Measurements from ENCODE around the gene OTULIN. TPM values are rescaled to one million over a fixed set of nuclear protein-coding genes. Genes with fewer than 3 reads are reported as not detected.

The OTULIN gene
- 10 to 100 TPM; 82.7 to 86.6 TPM for total RNA-seq

DNA sequence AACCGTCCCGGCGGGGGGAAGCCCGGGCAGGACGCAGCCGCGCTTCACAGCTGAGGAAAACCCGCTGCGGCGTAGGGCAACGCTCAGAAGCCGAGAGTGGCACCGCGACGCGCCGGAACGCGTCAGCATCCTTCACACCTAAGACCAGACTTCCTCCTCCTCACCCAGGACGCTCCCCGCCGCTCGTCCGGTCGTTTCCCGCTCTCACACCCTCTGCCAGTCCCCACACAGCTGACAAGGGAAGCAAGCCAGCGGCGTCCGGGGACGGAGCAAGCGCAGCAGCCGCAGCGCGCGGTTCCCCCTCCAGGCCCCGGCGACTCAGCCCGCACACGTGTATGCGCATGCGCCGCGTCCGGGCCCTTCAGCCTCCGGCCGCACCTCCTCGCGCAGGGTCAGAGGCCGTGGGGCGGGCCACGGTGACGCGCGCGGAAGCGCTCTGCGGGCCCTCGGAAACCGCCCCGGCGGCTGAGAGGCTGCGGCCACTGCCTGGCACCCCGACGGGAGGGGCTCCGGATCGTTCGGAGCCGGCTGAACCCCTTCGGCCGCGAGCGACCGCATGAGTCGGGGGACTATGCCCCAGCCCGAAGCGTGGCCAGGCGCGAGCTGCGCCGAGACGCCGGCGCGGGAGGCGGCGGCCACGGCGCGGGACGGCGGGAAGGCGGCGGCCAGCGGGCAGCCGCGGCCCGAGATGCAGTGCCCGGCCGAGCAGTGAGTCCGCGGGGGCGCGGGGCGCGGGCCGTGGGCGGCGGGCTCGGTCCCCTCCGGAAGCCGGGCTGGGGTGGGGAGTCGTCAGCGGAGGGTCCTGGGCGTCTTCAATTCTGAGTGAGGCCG, at the start of gene OTULIN:
Gene OTULIN, plus strand, starts transcription at position 449 of the 831 bp plus-strand sequence. Its CDS starts 108 bp downstream, at position 557.
- Mint-ChIP-seq H3K9me3 (peaks cover 3% of the 10 kb centered on the region), H3K4me3 (peak within 1 kb of the TSS; percentile 96), H3K4me1 (peaks cover 58% of the 10 kb centered on the region), H3K27me3 (no peaks in the 10 kb centered on the region), H3K27ac (peak within 1 kb of the TSS; percentile 99), H3K36me3 (peaks cover 28% of the 10 kb centered on the region)
- POLR2A ChIA-PET, result interaction anchor here (0.6 to 1.4 kb wide), 4 partner anchors 9 to 299 kb away, joined by 3 read pairs; no protein-coding TSS in a partner anchor
- peak; percentile 91 for DNase-seq
- peak; percentile 81 for ATAC-seq (ENCODE audit: low read depth)

DNA sequence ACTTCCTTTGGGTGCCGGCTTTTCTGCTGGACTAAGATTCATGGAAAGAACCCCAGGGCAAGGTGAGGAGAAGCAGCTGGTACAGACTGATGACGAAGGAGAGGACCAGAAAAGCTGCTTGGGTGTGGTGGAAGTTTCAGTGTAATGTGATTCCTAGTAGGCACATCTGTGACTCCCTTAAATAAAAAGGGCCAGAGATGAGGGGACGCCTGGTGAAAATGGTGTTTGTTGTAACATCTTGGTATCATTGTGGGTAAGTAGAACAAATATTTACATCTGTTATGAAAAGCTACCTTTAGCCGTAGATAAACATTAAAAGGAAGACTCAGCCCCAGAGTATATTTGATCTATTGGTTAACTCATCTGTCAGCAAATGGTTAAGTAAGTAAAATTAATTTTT, 49.2 kb upstream of the OTULIN start:
- Mint-ChIP-seq H3K4me1 (peaks cover 5% of the 10 kb centered on the region), H3K9me3 (no peaks in the 10 kb centered on the region), H3K27me3 (no peaks in the 10 kb centered on the region), H3K36me3 (peaks cover 70% of the 10 kb centered on the region), H3K27ac (no peak overlapping the region), H3K4me3 (no peak overlapping the region)
- ATAC-seq (ENCODE audit: low read depth), result no peak
- POLR2A ChIA-PET, result no interaction called here
- DNase-seq, result no peak

DNA sequence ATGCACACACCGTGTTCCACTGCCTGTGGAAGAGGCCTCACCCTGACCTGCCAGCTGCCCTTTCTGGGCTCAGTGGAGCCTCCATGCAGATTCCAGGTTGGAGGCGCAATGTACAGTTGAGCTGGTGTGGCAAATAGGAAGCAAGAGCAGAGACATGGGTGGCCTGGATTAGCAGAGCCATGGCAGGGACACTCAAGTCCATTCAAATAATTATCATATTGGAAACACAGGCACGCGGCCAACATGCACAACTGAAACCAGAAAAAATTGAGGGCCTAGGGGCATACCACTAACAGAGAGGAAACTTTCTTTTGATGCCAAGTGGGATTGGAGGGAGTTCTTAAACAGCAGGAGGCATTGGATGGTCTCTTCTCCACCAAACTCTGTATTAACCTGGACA, 47.1 kb upstream of the OTULIN start:
- no peak overlapping the region for H3K27ac Mint-ChIP-seq
- no peak for DNase-seq
- no peak overlapping the region for H3K4me3 Mint-ChIP-seq
- peaks cover 3% of the 10 kb centered on the region for H3K9me3 Mint-ChIP-seq
- POLR2A ChIA-PET, result no interaction called here
- no peak for ATAC-seq (ENCODE audit: low read depth)
- H3K36me3 Mint-ChIP-seq, result peaks cover 78% of the 10 kb centered on the region
- peaks cover 3% of the 10 kb centered on the region for H3K4me1 Mint-ChIP-seq
- H3K27me3 Mint-ChIP-seq, result no peaks in the 10 kb centered on the region

DNA sequence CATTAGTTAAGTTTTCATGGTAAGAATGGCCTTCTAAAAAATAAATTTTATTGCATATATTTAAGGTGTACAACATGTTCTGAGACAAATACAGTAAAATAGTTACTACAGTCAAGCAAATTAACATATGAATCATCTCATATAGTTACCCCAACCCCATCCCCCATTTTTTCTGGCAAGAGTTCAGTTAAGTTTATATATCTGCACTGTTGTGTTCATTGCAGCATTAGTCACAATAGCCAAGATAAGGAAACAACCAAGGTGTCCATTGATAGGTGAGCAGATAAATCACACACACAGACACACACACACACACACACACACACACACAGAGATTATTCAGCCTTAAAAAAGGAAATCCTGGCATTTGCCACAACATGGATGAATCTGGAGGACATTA, 37.2 kb upstream of the OTULIN start:
- ATAC-seq (ENCODE audit: low read depth), result no peak
- Mint-ChIP-seq H3K27me3 (no peaks in the 10 kb centered on the region), H3K36me3 (peaks cover 13% of the 10 kb centered on the region), H3K4me3 (no peak overlapping the region), H3K27ac (no peak overlapping the region), H3K9me3 (peaks cover 2% of the 10 kb centered on the region), H3K4me1 (no peaks in the 10 kb centered on the region)
- no peak for DNase-seq
- POLR2A ChIA-PET, result no interaction called here

DNA sequence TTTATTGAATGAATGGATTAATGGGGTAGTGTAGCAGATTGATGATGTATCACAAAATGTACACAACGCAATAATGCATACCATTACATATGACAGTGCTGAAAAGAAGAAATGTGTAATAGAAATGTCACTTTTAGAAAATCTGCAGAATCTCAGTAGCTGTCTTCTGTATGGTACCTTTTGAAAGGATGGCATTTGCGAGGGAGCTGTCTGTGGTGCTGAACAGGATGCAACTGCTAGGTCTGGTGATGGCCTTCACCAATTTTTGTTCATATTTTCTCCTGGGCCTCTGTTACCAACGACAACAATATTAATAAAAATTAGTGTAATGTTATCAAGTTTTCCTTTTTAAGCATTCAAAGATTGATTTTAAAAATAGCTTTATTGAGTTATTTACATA, 36.2 kb upstream of the OTULIN start:
- peak; percentile 76 for ATAC-seq (ENCODE audit: low read depth)
- H3K4me3 Mint-ChIP-seq, result no peak overlapping the region
- H3K27me3 Mint-ChIP-seq, result no peaks in the 10 kb centered on the region

DNA sequence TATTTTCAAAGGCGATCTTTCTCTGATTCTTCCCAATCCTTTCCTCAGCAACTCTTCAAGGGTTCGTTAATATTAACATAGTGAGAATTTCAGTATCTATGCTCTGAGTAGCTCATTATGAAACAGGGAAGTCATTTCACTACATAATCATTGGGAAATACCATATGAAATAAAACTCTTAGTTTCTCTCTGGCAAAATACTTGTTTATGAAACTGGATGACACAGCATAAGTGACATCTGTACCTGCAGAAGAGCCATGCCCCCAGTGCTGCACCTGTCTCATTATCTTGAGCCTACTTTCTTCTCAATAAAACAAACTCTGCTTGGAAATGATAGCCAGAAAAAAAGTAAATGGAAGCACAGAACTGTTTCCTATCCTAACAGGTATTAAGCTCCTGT, 33.8 kb upstream of the OTULIN start:
- no peak overlapping the region for H3K4me3 Mint-ChIP-seq

More for the DNA sequence above, 36.2 kb upstream of the OTULIN start:
- DNase-seq, result peak; percentile 65
- H3K4me1 Mint-ChIP-seq, result no peaks in the 10 kb centered on the region
- H3K27ac Mint-ChIP-seq, result no peak overlapping the region
- peaks cover 12% of the 10 kb centered on the region for H3K36me3 Mint-ChIP-seq
- peaks cover 2% of the 10 kb centered on the region for H3K9me3 Mint-ChIP-seq
- POLR2A ChIA-PET, result interaction anchor here (1.2 to 1.3 kb wide), 2 partner anchors 35 to 46 kb away, joined by 3 to 9 read pairs; partner anchors contain the start of gene OTULINL

DNA sequence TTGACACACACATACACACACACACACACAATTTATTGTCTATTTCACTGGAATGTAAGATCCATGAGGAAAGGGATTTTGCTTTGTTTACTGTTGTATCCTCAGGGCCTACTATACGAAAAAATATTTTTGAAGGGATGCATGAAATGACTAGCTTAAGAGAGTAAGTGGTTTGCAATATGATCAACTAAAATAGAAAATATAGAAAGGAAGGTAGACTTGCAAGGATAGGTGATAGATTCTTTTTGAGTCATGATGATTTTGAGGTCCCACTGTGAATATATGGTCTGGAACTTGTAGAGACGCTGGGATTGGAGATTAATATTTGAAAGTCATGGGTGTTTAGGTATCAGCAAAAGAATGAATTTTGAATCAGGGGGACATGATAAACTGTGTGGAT, 28.9 kb upstream of the OTULIN start:
- peaks cover 11% of the 10 kb centered on the region for H3K27me3 Mint-ChIP-seq
- POLR2A ChIA-PET, result interaction anchor here (0.6 kb wide), 1 partner anchor 91 kb away, joined by 3 read pairs; no protein-coding TSS in a partner anchor

More for the DNA sequence above, 33.8 kb upstream of the OTULIN start:
- Mint-ChIP-seq H3K36me3 (peaks cover 6% of the 10 kb centered on the region), H3K27ac (no peak overlapping the region), H3K9me3 (peaks cover 2% of the 10 kb centered on the region), H3K27me3 (no peaks in the 10 kb centered on the region), H3K4me1 (no peaks in the 10 kb centered on the region)
- no peak for DNase-seq
- POLR2A ChIA-PET, result interaction anchor here (1.0 kb wide), 1 partner anchor 48 kb away, joined by 3 read pairs; no protein-coding TSS in a partner anchor
- no peak for ATAC-seq (ENCODE audit: low read depth)

DNA sequence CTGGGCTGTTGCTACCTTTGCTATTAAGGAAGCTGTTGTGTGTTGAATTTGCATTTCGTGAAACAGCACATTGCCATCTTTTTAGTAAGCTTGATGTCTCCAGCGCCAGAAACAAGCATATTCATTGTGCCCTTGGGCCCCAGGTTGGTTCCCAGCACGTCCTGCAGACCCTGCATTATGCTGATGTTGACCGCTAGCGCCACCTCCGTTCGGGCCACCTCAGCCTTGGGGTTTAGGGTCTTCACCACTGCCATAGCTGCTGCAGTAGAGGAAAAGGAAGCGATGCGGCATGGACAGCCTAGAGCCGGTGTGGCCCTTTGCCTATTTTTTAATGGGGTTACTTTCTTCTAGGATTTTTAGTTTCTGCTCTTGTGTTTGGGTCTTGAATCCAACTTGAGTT, 23.8 kb upstream of the OTULIN start:
- H3K9me3 Mint-ChIP-seq, result peaks cover 2% of the 10 kb centered on the region
- H3K36me3 Mint-ChIP-seq, result no peaks in the 10 kb centered on the region
- POLR2A ChIA-PET, result no interaction called here
- no peaks in the 10 kb centered on the region for H3K4me1 Mint-ChIP-seq
- ATAC-seq (ENCODE audit: low read depth), result no peak
- DNase-seq, result no peak
- peaks cover 23% of the 10 kb centered on the region for H3K27me3 Mint-ChIP-seq
- no peak overlapping the region for H3K4me3 Mint-ChIP-seq
- no peak overlapping the region for H3K27ac Mint-ChIP-seq

More for the DNA sequence above, 28.9 kb upstream of the OTULIN start:
- peaks cover 1% of the 10 kb centered on the region for H3K9me3 Mint-ChIP-seq
- DNase-seq (no peak), ATAC-seq (ENCODE audit: low read depth) (no peak)
- H3K4me1 Mint-ChIP-seq, result no peaks in the 10 kb centered on the region
- no peak overlapping the region for H3K4me3 Mint-ChIP-seq
- H3K36me3 Mint-ChIP-seq, result no peaks in the 10 kb centered on the region
- no peak overlapping the region for H3K27ac Mint-ChIP-seq

DNA sequence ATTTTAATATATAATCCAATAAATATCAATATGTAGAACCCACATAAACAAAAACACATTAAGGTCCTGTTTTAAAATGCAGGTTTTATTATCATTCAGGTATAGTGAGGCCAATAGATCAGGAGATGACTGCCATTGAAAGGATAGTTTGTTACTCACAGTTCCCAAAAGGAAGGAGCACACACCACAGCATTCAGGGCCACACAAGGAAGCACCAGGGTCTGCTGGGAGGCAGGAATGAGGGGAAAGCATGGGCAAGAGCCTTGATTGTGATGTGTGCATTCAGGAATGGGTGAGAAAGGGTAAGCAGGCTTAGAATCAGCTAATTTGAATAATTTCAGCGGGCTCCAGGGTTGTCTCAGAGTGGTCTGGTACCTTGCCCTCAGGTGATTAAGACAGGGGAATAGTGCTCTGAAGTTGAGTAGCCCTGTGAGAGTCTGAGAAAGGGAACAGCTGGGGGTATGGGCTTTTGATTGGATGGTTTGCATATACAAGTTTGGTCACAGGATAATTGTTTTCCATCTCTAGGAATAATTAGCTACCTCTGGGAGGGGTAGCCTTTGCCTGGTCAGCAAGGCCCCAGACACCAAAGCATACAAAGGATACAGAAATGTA, 19.8 kb upstream of the OTULIN start:
- H3K9me3 Mint-ChIP-seq, result peaks cover 1% of the 10 kb centered on the region
- H3K4me1 Mint-ChIP-seq, result peaks cover 12% of the 10 kb centered on the region
- POLR2A ChIA-PET, result interaction anchor here (1.2 kb wide), 1 partner anchor 279 kb away, joined by 4 read pairs; no protein-coding TSS in a partner anchor
- H3K27me3 Mint-ChIP-seq, result peaks cover 16% of the 10 kb centered on the region
- no peak overlapping the region for H3K27ac Mint-ChIP-seq
- ATAC-seq (ENCODE audit: low read depth) (no peak), DNase-seq (no peak)
- no peaks in the 10 kb centered on the region for H3K36me3 Mint-ChIP-seq
- no peak overlapping the region for H3K4me3 Mint-ChIP-seq

DNA sequence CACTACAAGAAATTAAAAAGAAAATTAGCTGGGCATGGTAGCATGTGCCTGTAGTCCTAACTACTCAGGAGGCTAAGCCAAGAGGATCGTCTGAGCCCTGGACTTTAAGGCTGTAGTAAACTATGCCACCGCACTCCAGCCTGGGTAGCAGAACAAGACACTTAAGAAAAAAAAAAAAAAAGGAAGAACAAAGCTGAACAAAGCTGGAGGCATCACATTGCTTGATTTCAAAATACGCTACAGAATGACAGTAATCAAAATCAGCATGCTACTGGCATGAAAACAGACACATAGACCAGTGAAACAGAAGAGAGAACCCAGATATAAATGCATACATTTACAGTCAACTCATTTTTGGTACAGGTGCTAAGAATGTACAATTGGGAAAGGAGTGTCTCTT, 14.5 kb upstream of the OTULIN start:
- ATAC-seq (ENCODE audit: low read depth), result no peak
- peaks cover 18% of the 10 kb centered on the region for H3K4me1 Mint-ChIP-seq
- no peak overlapping the region for H3K4me3 Mint-ChIP-seq
- no peak for DNase-seq
- peaks cover 17% of the 10 kb centered on the region for H3K27me3 Mint-ChIP-seq
- H3K9me3 Mint-ChIP-seq, result no peaks in the 10 kb centered on the region
- POLR2A ChIA-PET, result interaction anchor here (0.5 to 0.8 kb wide), 3 partner anchors 14 to 335 kb away, joined by 3 to 5 read pairs (median 3); no protein-coding TSS in a partner anchor
- peaks cover 3% of the 10 kb centered on the region for H3K36me3 Mint-ChIP-seq
- H3K27ac Mint-ChIP-seq, result no peak overlapping the region

DNA sequence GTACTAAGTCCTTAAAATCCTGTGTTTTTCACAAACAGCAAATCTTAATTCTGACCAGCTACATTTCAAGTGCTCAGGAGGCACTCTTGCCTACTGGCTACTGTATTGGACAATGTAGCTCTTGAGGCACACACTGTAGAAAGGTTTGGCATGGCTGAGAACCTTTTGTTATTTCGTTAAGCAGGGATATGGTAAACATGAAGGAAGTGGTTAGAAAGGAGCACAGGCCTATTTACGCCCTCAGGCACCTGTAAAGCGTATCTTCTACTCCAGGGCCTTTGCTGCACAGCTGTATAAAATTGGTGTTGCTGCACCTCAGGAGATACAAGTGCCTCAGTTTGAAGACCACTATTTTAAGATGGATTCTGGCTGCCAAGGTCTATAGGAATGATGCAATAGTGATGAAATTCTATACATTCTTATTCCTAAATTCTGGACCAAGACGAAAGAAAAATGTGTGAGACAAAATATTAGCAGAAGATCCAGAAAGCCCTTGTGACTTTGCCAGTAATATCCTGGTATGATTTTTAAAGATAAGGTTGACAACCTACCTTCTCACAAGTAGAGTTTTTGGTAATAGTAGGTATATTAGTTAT, 9.3 kb upstream of the OTULIN start:
- Mint-ChIP-seq H3K9me3 (peaks cover 2% of the 10 kb centered on the region), H3K27ac (no peak overlapping the region), H3K36me3 (peaks cover 8% of the 10 kb centered on the region), H3K4me1 (peaks cover 22% of the 10 kb centered on the region), H3K4me3 (no peak overlapping the region), H3K27me3 (peaks cover 10% of the 10 kb centered on the region)
- no peak for DNase-seq
- POLR2A ChIA-PET, result no interaction called here
- ATAC-seq (ENCODE audit: low read depth), result peak; percentile 58

DNA sequence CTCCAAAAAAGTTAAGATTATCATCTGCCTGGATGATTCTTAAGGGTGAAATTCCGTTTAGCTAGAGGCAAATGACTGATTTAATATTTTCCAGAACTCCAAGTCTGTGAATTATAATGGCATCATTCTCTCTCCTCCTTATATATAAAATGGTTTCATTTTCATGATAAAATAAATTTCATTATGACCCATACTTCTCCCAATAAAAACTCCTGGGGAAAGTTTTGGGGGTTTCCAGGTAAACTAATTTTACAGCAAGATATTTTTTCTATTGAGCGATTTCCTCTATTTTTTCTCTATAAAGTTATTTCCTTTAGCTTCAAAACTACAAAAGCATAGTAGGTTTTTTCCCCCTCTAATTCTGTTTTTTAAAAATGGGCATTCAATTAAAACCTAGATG, 7.6 kb upstream of the OTULIN start:
- DNase-seq, result no peak
- peaks cover 3% of the 10 kb centered on the region for H3K9me3 Mint-ChIP-seq
- no peak overlapping the region for H3K27ac Mint-ChIP-seq
- peaks cover 2% of the 10 kb centered on the region for H3K27me3 Mint-ChIP-seq
- peaks cover 16% of the 10 kb centered on the region for H3K36me3 Mint-ChIP-seq
- POLR2A ChIA-PET, result interaction anchor here (1.0 kb wide), 1 partner anchor 75 kb away, joined by 3 read pairs; no protein-coding TSS in a partner anchor
- no peak overlapping the region for H3K4me3 Mint-ChIP-seq
- no peak for ATAC-seq (ENCODE audit: low read depth)
- H3K4me1 Mint-ChIP-seq, result peaks cover 34% of the 10 kb centered on the region
